ENCODE data around the gene CDHR3. TPM values are rescaled to one million over a fixed set of nuclear protein-coding genes. Genes with fewer than 3 reads are reported as not detected.

The CDHR3 gene
- total RNA-seq, 1 experiment from 2014 or later, result 19.1 TPM

GRCh38 chr7:106059556-106059955 is 96.5 kb downstream of the CDHR3 start:
- H3K9me3 Mint-ChIP-seq, result peaks cover 16% of the 10 kb centered on the region
- H3K27ac Mint-ChIP-seq, result no peak overlapping the region
- DNase-seq (ENCODE audit: low spot score), result no peak
- ChIA-PET CTCF (interaction anchor here (4.4 kb wide), 1 partner anchor 95 kb away, joined by 44 read pairs; no protein-coding TSS in a partner anchor), POLR2A (no interaction called here)
- peaks cover 30% of the 10 kb centered on the region for H3K4me1 Mint-ChIP-seq
- H3K4me3 Mint-ChIP-seq, result no peak overlapping the region
- peaks cover 11% of the 10 kb centered on the region for H3K36me3 Mint-ChIP-seq
- H3K27me3 Mint-ChIP-seq (ENCODE audit: low read depth), result peaks cover 3% of the 10 kb centered on the region
- ATAC-seq, result no peak
- TF ChIP-seq RELA (CRISPR knock-in tag; IDR thresholded peaks at IDR 0.05; ENCODE audit: borderline replicate concordance), result no peak
- no peak for TF ChIP-seq TEAD4 (CRISPR knock-in tag; IDR thresholded peaks at IDR 0.05)
- TF ChIP-seq ZNF396 (CRISPR knock-in tag; IDR thresholded peaks at IDR 0.05; ENCODE audit: borderline replicate concordance), result no peak
- TF ChIP-seq SOX15 (CRISPR knock-in tag; IDR thresholded peaks at IDR 0.05), result no peak
- TF ChIP-seq NFATC4 (CRISPR knock-in tag; IDR thresholded peaks at IDR 0.05), result no peak
- no peak for TF ChIP-seq CREM (CRISPR knock-in tag; IDR thresholded peaks at IDR 0.05)
- TF ChIP-seq SP1 (CRISPR knock-in tag; conservative IDR thresholded peaks at IDR 0.05), result no peak
- no peak for TF ChIP-seq IRF1 (CRISPR knock-in tag; IDR thresholded peaks at IDR 0.05)
- TF ChIP-seq ZNF232 (CRISPR knock-in tag; IDR thresholded peaks at IDR 0.05), result no peak
- TF ChIP-seq AR (CRISPR knock-in tag; IDR thresholded peaks at IDR 0.05), result no peak
- TF ChIP-seq ZNF138 (CRISPR knock-in tag; conservative IDR thresholded peaks at IDR 0.05), result no peak
- no peak for TF ChIP-seq HMGA2 (CRISPR knock-in tag; IDR thresholded peaks at IDR 0.05)
- TF ChIP-seq NR2C2 (CRISPR knock-in tag; IDR thresholded peaks at IDR 0.05), result no peak
- TF ChIP-seq ZNF512 (CRISPR knock-in tag; IDR thresholded peaks at IDR 0.05; ENCODE audit: borderline replicate concordance), result no peak
- TF ChIP-seq NR3C1 (CRISPR knock-in tag; conservative IDR thresholded peaks at IDR 0.05; ENCODE audit: low read depth), result no peak
- no peak for TF ChIP-seq FOXK1 (CRISPR knock-in tag; IDR thresholded peaks at IDR 0.05)
- TF ChIP-seq GTF2I (CRISPR knock-in tag; conservative IDR thresholded peaks at IDR 0.05), result no peak
- no peak for TF ChIP-seq MXD4 (CRISPR knock-in tag; IDR thresholded peaks at IDR 0.05; ENCODE audit: borderline replicate concordance)
- TF ChIP-seq ZMAT4 (CRISPR knock-in tag; IDR thresholded peaks at IDR 0.05), result no peak

- Mint-ChIP-seq H3K4me3 (no peak overlapping the region), H3K36me3 (peaks cover 11% of the 10 kb centered on the region), H3K27ac (no peak overlapping the region), H3K4me1 (peaks cover 23% of the 10 kb centered on the region), H3K9me3 (peaks cover 16% of the 10 kb centered on the region), H3K27me3 (ENCODE audit: low read depth) (peaks cover 3% of the 10 kb centered on the region)
- CTCF ChIA-PET, result interaction anchor here (1.0 kb wide), 1 partner anchor 13 kb away, joined by 3 read pairs; no protein-coding TSS in a partner anchor
- no peak for DNase-seq (ENCODE audit: low spot score)
- POLR2A ChIA-PET, result no interaction called here
- no peak for ATAC-seq
- no peak for TF ChIP-seq ZNF416 (CRISPR knock-in tag; IDR thresholded peaks at IDR 0.05)
- no peak for TF ChIP-seq MAX (CRISPR knock-in tag; IDR thresholded peaks at IDR 0.05)
- no peak for TF ChIP-seq CTCF (IDR thresholded peaks at IDR 0.05)
- no peak for TF ChIP-seq FOXP1 (CRISPR knock-in tag; IDR thresholded peaks at IDR 0.05; ENCODE audit: borderline replicate concordance)
- no peak for TF ChIP-seq ZBTB43 (CRISPR knock-in tag; IDR thresholded peaks at IDR 0.05)
- no peak for TF ChIP-seq ZNF232 (CRISPR knock-in tag; IDR thresholded peaks at IDR 0.05)
- no peak for TF ChIP-seq OVOL2 (CRISPR knock-in tag; IDR thresholded peaks at IDR 0.05; ENCODE audit: borderline replicate concordance)
- no peak for TF ChIP-seq ZNF425 (CRISPR knock-in tag; conservative IDR thresholded peaks at IDR 0.05)
Measured at GRCh38 chr7:106060394-106060920, 97.4 kb downstream of the CDHR3 start.
